ENCODE measurements around the gene HIVEP3. TPM values are rescaled to one million over a fixed set of nuclear protein-coding genes. Genes with fewer than 3 reads are reported as not detected.
"Not testable (repeated sequence)": the region's sequence is repeated elsewhere in the genome, so short reads cannot be mapped to it uniquely, and the experiment has no call there.

HIVEP3 gene
- total and polyA plus RNA-seq, 3 experiments from 2014 or later, result 15.1 to 24.0 (median 23.0) TPM

- Histone ChIP-seq H3K27ac (ENCODE audit: low read depth, low read length) (no peak overlapping the region), H3K4me1 (ENCODE audit: insufficient read depth, low read length) (no peaks in the 10 kb centered on the region), H3K4me3 (ENCODE audit: low read length) (no peak overlapping the region), H3K27me3 (ENCODE audit: insufficient read depth, low read length, poor library complexity, severe bottlenecking) (no peaks in the 10 kb centered on the region), H3K9me3 (ENCODE audit: low read length) (no peaks in the 10 kb centered on the region), H3K36me3 (ENCODE audit: insufficient read depth, low read length) (no peaks in the 10 kb centered on the region)
- POLR2A ChIA-PET, result no interaction called here
- no peak for DNase-seq
- Mint-ChIP-seq H3K27me3 (no peaks in the 10 kb centered on the region), H3K9me3 (peaks cover 5 to 16% (median 7%) of the 10 kb centered on the region in 5 donors), H3K4me1 (peaks cover 14 to 21% (median 17%) of the 10 kb centered on the region in 3 donors), H3K36me3 (peaks cover 0 to 20% (median 6%) of the 10 kb centered on the region in 3 donors), H3K4me3 (no peak overlapping the region), H3K27ac (no peak overlapping the region)
- CTCF ChIA-PET, result no interaction called here
These were observed 33.5 kb upstream of the HIVEP3 start for GRCh38 chr1:41952208-41952607.

- H3K4me1 ChIP-seq (ENCODE audit: insufficient read depth, low read length); H3K27ac Mint-ChIP-seq; H3K36me3 ChIP-seq (ENCODE audit: insufficient read depth, low read length); DNase-seq; H3K4me3 Mint-ChIP-seq; H3K9me3 ChIP-seq (ENCODE audit: low read length); H3K27me3 ChIP-seq (ENCODE audit: insufficient read depth, low read length, poor library complexity, severe bottlenecking); POLR2A ChIA-PET; H3K27ac ChIP-seq (ENCODE audit: low read depth, low read length); CTCF ChIA-PET; H3K27me3 Mint-ChIP-seq; H3K4me3 ChIP-seq (ENCODE audit: low read length): not testable (repeated sequence)
- Mint-ChIP-seq H3K9me3 (peaks cover 5 to 16% (median 7%) of the 10 kb centered on the region in 5 donors), H3K36me3 (peaks cover 0 to 20% (median 6%) of the 10 kb centered on the region in 3 donors), H3K4me1 (peaks cover 14 to 17% (median 17%) of the 10 kb centered on the region in 3 donors)
These were observed 32.8 kb upstream of the HIVEP3 start for GRCh38 chr1:41951492-41951891.

- Mint-ChIP-seq H3K4me1 (peaks cover 10 to 15% (median 11%) of the 10 kb centered on the region in 3 donors), H3K9me3 (peaks cover 5 to 16% (median 7%) of the 10 kb centered on the region in 5 donors), H3K36me3 (peaks cover 0 to 20% (median 6%) of the 10 kb centered on the region in 3 donors), H3K4me3 (no peak overlapping the region), H3K27ac (no peak overlapping the region), H3K27me3 (no peaks in the 10 kb centered on the region)
- Histone ChIP-seq H3K4me3 (ENCODE audit: low read length) (no peak overlapping the region), H3K36me3 (ENCODE audit: insufficient read depth, low read length) (no peaks in the 10 kb centered on the region), H3K27me3 (ENCODE audit: insufficient read depth, low read length, poor library complexity, severe bottlenecking) (no peaks in the 10 kb centered on the region), H3K9me3 (ENCODE audit: low read length) (no peaks in the 10 kb centered on the region), H3K27ac (ENCODE audit: low read depth, low read length) (no peak overlapping the region), H3K4me1 (ENCODE audit: insufficient read depth, low read length) (no peaks in the 10 kb centered on the region)
- POLR2A ChIA-PET, result no interaction called here
- CTCF ChIA-PET, result no interaction called here
- no peak for DNase-seq
These were observed 32.1 kb upstream of the HIVEP3 start for GRCh38 chr1:41950820-41951219.

- DNase-seq; H3K36me3 ChIP-seq (ENCODE audit: insufficient read depth, low read length); H3K27me3 ChIP-seq (ENCODE audit: insufficient read depth, low read length, poor library complexity, severe bottlenecking); H3K27ac ChIP-seq (ENCODE audit: low read depth, low read length); H3K4me1 Mint-ChIP-seq; H3K4me3 ChIP-seq (ENCODE audit: low read length); H3K9me3 ChIP-seq (ENCODE audit: low read length); H3K4me1 ChIP-seq (ENCODE audit: insufficient read depth, low read length); POLR2A ChIA-PET; H3K4me3 Mint-ChIP-seq; H3K27ac Mint-ChIP-seq; H3K27me3 Mint-ChIP-seq: not testable (repeated sequence)
- H3K36me3 Mint-ChIP-seq, result peaks cover 0 to 30% (median 2%) of the 10 kb centered on the region in 3 donors
- CTCF ChIA-PET, result interaction anchor here (0.6 kb wide), 1 partner anchor 18 kb away, joined by 3 read pairs; no protein-coding TSS in a partner anchor
- H3K9me3 Mint-ChIP-seq, result peaks cover under 1 to 16% (median 5%) of the 10 kb centered on the region in 5 donors
These were observed 27.2 kb upstream of the HIVEP3 start for GRCh38 chr1:41945946-41946345.

- H3K27ac Mint-ChIP-seq, result no peak overlapping the region
- H3K4me3 ChIP-seq (ENCODE audit: low read length), result no peak overlapping the region
- CTCF ChIA-PET, result no interaction called here
- H3K4me3 Mint-ChIP-seq, result no peak overlapping the region
- peaks cover 0 to 2% of the 10 kb centered on the region in 2 donors for H3K27me3 Mint-ChIP-seq
- no peak overlapping the region for H3K27ac ChIP-seq (ENCODE audit: low read depth, low read length)
- H3K27me3 ChIP-seq (ENCODE audit: insufficient read depth, low read length, poor library complexity, severe bottlenecking), result no peaks in the 10 kb centered on the region
- POLR2A ChIA-PET, result no interaction called here
- H3K36me3 Mint-ChIP-seq, result peaks cover 1 to 15% (median 2%) of the 10 kb centered on the region in 3 donors
- H3K36me3 ChIP-seq (ENCODE audit: insufficient read depth, low read length), result no peaks in the 10 kb centered on the region
- no peak for DNase-seq
- H3K4me1 Mint-ChIP-seq, result peaks cover 0 to 4% (median 3%) of the 10 kb centered on the region in 3 donors
- H3K4me1 ChIP-seq (ENCODE audit: insufficient read depth, low read length), result no peaks in the 10 kb centered on the region
- H3K9me3 ChIP-seq (ENCODE audit: low read length), result no peaks in the 10 kb centered on the region
- peaks cover 0 to 8% (median 0%) of the 10 kb centered on the region in 5 donors for H3K9me3 Mint-ChIP-seq
These were observed 25.0 kb upstream of the HIVEP3 start for GRCh38 chr1:41943717-41944116.

- Histone ChIP-seq H3K36me3 (ENCODE audit: insufficient read depth, low read length) (no peaks in the 10 kb centered on the region), H3K27ac (ENCODE audit: low read depth, low read length) (no peak overlapping the region), H3K4me1 (ENCODE audit: insufficient read depth, low read length) (no peaks in the 10 kb centered on the region), H3K4me3 (ENCODE audit: low read length) (no peak overlapping the region), H3K9me3 (ENCODE audit: low read length) (no peaks in the 10 kb centered on the region), H3K27me3 (ENCODE audit: insufficient read depth, low read length, poor library complexity, severe bottlenecking) (no peaks in the 10 kb centered on the region)
- H3K27me3 Mint-ChIP-seq, result peaks cover 0 to 2% of the 10 kb centered on the region in 2 donors
- H3K9me3 Mint-ChIP-seq, result peaks cover 0 to 8% (median 0%) of the 10 kb centered on the region in 5 donors
- POLR2A ChIA-PET, result no interaction called here
- no peak overlapping the region for H3K27ac Mint-ChIP-seq
- CTCF ChIA-PET, result no interaction called here
- no peak for DNase-seq
- H3K4me3 Mint-ChIP-seq, result no peak overlapping the region
- H3K36me3 Mint-ChIP-seq, result peaks cover 1 to 15% (median 4%) of the 10 kb centered on the region in 3 donors
- peaks cover 0 to 5% (median 3%) of the 10 kb centered on the region in 3 donors for H3K4me1 Mint-ChIP-seq
These were observed 23.6 kb upstream of the HIVEP3 start for GRCh38 chr1:41942278-41942677.

GRCh38 chr1:41941381-41941780 lies 22.7 kb upstream of the HIVEP3 start:
- H3K4me1 Mint-ChIP-seq, result peaks cover 0 to 7% (median 3%) of the 10 kb centered on the region in 3 donors
- ChIA-PET POLR2A (interaction anchor here (0.6 kb wide), 1 partner anchor 26 kb away, joined by 4 read pairs; no protein-coding TSS in a partner anchor), CTCF (no interaction called here)
- no peak overlapping the region for H3K4me3 Mint-ChIP-seq
- no peaks in the 10 kb centered on the region for H3K27me3 ChIP-seq (ENCODE audit: insufficient read depth, low read length, poor library complexity, severe bottlenecking)
- no peaks in the 10 kb centered on the region for H3K4me1 ChIP-seq (ENCODE audit: insufficient read depth, low read length)
- peaks cover 1 to 15% (median 4%) of the 10 kb centered on the region in 3 donors for H3K36me3 Mint-ChIP-seq
- H3K27ac ChIP-seq (ENCODE audit: low read depth, low read length), result no peak overlapping the region
- no peak overlapping the region for H3K4me3 ChIP-seq (ENCODE audit: low read length)
- H3K27me3 Mint-ChIP-seq, result peaks cover 0 to 2% of the 10 kb centered on the region in 2 donors
- peaks cover 0 to 8% (median 0%) of the 10 kb centered on the region in 5 donors for H3K9me3 Mint-ChIP-seq
- DNase-seq, result no peak
- H3K36me3 ChIP-seq (ENCODE audit: insufficient read depth, low read length), result no peaks in the 10 kb centered on the region
- H3K27ac Mint-ChIP-seq, result no peak overlapping the region
- no peaks in the 10 kb centered on the region for H3K9me3 ChIP-seq (ENCODE audit: low read length)

- H3K9me3 ChIP-seq (ENCODE audit: low read length), result no peaks in the 10 kb centered on the region
- ChIA-PET CTCF (no interaction called here), POLR2A (no interaction called here)
- Mint-ChIP-seq H3K36me3 (peaks cover 1 to 12% (median 4%) of the 10 kb centered on the region in 3 donors), H3K27me3 (peaks cover 0 to 2% of the 10 kb centered on the region in 2 donors), H3K4me3 (no peak overlapping the region), H3K27ac (no peak overlapping the region), H3K9me3 (peaks cover 0 to 5% (median 0%) of the 10 kb centered on the region in 5 donors), H3K4me1 (peaks cover 0 to 14% (median 4%) of the 10 kb centered on the region in 3 donors)
- H3K27ac ChIP-seq (ENCODE audit: low read depth, low read length), result no peak overlapping the region
- no peak overlapping the region for H3K4me3 ChIP-seq (ENCODE audit: low read length)
- H3K4me1 ChIP-seq (ENCODE audit: insufficient read depth, low read length), result no peaks in the 10 kb centered on the region
- H3K27me3 ChIP-seq (ENCODE audit: insufficient read depth, low read length, poor library complexity, severe bottlenecking), result no peaks in the 10 kb centered on the region
- no peaks in the 10 kb centered on the region for H3K36me3 ChIP-seq (ENCODE audit: insufficient read depth, low read length)
- DNase-seq, result no peak
These were observed 20.5 kb upstream of the HIVEP3 start for GRCh38 chr1:41939194-41939593.
